GM12874 (cell line): ENCODE results near the gene ZFPM1.

ENCODE experiments used
- CTCF ChIP-seq: IDR thresholded peaks from 2 replicates; pipeline ENCODE4 v1.5.1; 2011; ENCODE audit warnings: low read depth, mild to moderate bottlenecking, control low read depth, low read length, moderate library complexity; ENCODE audit not compliant: insufficient read depth

ZFPM1 gene

DNA sequence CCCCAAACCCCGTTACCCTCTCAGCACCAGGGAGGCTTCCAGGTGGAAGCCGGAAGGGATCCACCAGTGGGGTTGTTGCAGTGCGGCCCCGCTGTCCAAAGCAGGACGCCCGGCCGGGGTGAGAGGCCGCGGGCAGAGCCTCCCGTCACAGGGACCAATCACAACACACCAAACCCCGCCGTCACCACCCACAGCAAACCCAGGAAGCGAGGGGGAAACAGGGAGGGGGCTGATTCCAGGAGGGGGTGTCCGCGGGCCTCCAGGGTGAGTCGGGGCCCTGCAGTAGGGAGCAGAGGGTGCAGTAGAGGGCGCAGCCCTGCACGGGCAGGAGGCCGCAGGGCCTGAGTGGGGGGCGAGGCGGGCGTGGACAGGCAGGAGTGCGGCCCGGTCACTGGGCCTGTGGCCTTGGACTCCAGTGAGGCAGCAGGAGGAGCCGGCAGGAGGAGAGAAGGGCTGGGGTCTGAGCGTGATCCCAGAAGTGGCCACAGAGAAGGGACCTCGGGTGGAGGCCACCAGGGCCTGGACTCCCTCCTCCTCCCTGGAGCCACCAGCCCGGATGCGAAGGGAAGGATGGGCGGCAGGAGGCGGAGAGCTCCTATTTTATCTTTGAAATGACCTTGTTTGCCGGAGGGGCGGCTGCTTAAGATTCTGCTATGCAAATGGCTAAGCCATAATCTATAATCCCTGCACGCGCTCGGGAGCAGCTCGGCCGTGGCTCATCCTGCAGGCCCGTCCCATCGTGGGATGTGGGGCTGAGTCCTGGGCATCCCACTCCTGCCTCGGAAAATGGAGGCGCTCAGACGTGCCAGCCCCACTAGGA, 41.5 kb downstream of the ZFPM1 start:
- no peak for TF ChIP-seq CTCF

- no peak for TF ChIP-seq CTCF
Measured at GRCh38 chr16:88495268-88495772, 42.2 kb downstream of the ZFPM1 start.

GRCh38 chr16:88497561-88498462, 44.7 kb downstream of the ZFPM1 start:
- no peak for TF ChIP-seq CTCF

DNA sequence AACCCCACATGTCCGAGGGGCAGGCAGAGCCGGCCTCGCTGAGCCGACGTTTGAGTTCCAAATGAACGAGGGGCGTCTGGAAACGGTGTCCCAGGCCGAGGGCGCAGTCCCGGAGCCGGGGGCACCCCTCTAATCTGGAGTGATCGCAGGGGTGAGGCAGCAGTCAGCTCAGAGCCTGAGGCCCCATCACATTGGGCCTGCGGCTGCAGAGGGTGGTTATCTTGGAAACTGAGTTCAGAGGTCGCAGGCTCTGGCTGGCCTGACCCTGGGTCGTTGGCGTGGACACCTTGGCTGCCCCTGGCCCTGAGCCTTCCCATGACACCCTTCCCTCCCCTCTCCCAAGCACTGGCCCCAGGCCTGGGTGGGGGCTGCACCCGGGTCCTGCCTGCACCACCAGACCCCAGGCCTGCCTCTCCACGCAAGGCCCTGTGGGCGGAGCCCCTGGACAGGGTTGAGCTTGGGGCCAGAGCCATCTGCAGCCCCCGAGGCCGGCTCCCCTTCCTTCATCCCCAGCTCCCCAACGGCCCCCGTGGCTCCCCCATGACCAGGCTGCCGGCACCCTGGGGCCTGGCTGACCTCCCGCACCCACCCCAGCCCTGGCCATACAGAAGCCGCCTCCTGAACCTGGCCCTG, 45.6 kb downstream of the ZFPM1 start:
- TF ChIP-seq CTCF, result no peak

GRCh38 chr16:88499292-88499691, 46.2 kb downstream of the ZFPM1 start:
- TF ChIP-seq CTCF, result no peak

GRCh38 chr16:88499836-88500251, 46.8 kb downstream of the ZFPM1 start:
- no peak for TF ChIP-seq CTCF

GRCh38 chr16:88500255-88500661, 47.2 kb downstream of the ZFPM1 start:
- TF ChIP-seq CTCF, result no peak
